ENCODE data around the gene LRRC73.

LRRC73 gene

GRCh38 chr6:43459535-43459934, 50.6 kb downstream of the LRRC73 start:
- H3K4me1 ChIP-seq (ENCODE audit: control insufficient read depth, insufficient read depth, low read length), result no peaks in the 10 kb centered on the region
- ChIA-PET POLR2A (interaction anchor here (1.2 kb wide), 1 partner anchor 90 kb away, joined by 4 read pairs; the partner anchor contains the start of gene ZNF318), CTCF (interaction anchor here (1.1 to 1.6 kb wide), 3 partner anchors 11 to 47 kb away, joined by 3 to 7 read pairs (median 4); no protein-coding TSS in a partner anchor)
- no peaks in the 10 kb centered on the region for H3K36me3 ChIP-seq (ENCODE audit: control insufficient read depth in 2 of 2, insufficient read depth in 1 of 2, low read length in 2 of 2)
- no peak overlapping the region for H3K4me3 ChIP-seq (ENCODE audit: low read depth, low read length)
- no peaks in the 10 kb centered on the region for H3K9me3 ChIP-seq (ENCODE audit: control insufficient read depth, insufficient read depth, low read depth, low read length)
- no peak overlapping the region for H3K27ac ChIP-seq (ENCODE audit: extremely low read depth, low read depth, low read length)
- TF ChIP-seq, protein P1, sequence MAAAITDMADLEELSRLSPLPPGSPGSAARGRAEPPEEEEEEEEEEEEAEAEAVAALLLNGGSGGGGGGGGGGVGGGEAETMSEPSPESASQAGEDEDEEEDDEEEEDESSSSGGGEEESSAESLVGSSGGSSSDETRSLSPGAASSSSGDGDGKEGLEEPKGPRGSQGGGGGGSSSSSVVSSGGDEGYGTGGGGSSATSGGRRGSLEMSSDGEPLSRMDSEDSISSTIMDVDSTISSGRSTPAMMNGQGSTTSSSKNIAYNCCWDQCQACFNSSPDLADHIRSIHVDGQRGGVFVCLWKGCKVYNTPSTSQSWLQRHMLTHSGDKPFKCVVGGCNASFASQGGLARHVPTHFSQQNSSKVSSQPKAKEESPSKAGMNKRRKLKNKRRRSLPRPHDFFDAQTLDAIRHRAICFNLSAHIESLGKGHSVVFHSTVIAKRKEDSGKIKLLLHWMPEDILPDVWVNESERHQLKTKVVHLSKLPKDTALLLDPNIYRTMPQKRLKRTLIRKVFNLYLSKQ (tag by site-specific recombination; IDR thresholded peaks at IDR 0.05; ENCODE audit: borderline replicate concordance), result no peak
- TF ChIP-seq ZNF280D (tag by site-specific recombination; IDR thresholded peaks at IDR 0.05), result no peak
- TF ChIP-seq ZNF433 (tag by site-specific recombination; IDR thresholded peaks at IDR 0.05; ENCODE audit: low read depth), result no peak
- TF ChIP-seq ZNF148 (tag by site-specific recombination; IDR thresholded peaks at IDR 0.05; ENCODE audit: borderline replicate concordance), result no peak
- TF ChIP-seq ZNF473 (tag by site-specific recombination; IDR thresholded peaks at IDR 0.05), result no peak
- TF ChIP-seq, protein P2, sequence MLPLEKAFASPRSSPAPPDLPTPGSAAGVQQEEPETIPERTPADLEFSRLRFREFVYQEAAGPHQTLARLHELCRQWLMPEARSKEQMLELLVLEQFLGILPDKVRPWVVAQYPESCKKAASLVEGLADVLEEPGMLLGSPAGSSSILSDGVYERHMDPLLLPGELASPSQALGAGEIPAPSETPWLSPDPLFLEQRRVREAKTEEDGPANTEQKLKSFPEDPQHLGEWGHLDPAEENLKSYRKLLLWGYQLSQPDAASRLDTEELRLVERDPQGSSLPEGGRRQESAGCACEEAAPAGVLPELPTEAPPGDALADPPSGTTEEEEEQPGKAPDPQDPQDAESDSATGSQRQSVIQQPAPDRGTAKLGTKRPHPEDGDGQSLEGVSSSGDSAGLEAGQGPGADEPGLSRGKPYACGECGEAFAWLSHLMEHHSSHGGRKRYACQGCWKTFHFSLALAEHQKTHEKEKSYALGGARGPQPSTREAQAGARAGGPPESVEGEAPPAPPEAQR (tag by site-specific recombination; IDR thresholded peaks at IDR 0.05), result no peak
- TF ChIP-seq, protein P3, sequence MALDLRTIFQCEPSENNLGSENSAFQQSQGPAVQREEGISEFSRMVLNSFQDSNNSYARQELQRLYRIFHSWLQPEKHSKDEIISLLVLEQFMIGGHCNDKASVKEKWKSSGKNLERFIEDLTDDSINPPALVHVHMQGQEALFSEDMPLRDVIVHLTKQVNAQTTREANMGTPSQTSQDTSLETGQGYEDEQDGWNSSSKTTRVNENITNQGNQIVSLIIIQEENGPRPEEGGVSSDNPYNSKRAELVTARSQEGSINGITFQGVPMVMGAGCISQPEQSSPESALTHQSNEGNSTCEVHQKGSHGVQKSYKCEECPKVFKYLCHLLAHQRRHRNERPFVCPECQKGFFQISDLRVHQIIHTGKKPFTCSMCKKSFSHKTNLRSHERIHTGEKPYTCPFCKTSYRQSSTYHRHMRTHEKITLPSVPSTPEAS (tag by site-specific recombination; IDR thresholded peaks at IDR 0.05), result no peak
- TF ChIP-seq ZNF76 (tag by site-specific recombination; IDR thresholded peaks at IDR 0.05; ENCODE audit: borderline replicate concordance, low read depth), result no peak
- no peak for TF ChIP-seq HOXC10 (CRISPR knock-in tag; IDR thresholded peaks at IDR 0.05)
- TF ChIP-seq ZNF518A (tag by site-specific recombination; conservative IDR thresholded peaks at IDR 0.05; ENCODE audit: low read depth), result no peak
- TF ChIP-seq TSHZ1 (tag by site-specific recombination; IDR thresholded peaks at IDR 0.05; ENCODE audit: borderline replicate concordance), result no peak
- no peak for TF ChIP-seq ZFP37 (tag by site-specific recombination; IDR thresholded peaks at IDR 0.05)
- no peak for TF ChIP-seq ZNF544 (tag by site-specific recombination; IDR thresholded peaks at IDR 0.05)
- TF ChIP-seq ZNF670 (tag by site-specific recombination; IDR thresholded peaks at IDR 0.05; ENCODE audit: low read depth), result no peak
- TF ChIP-seq ZNF18 (tag by site-specific recombination; IDR thresholded peaks at IDR 0.05), result no peak
- TF ChIP-seq FEZF1 (tag by site-specific recombination; IDR thresholded peaks at IDR 0.05), result no peak

All from HEK293 (cell line).